Ectodermal cell (in vitro differentiated cells): Measurements from ENCODE around the gene PES1.
"Not testable (repeated sequence)": the region's sequence is repeated elsewhere in the genome, so short reads cannot be mapped to it uniquely, and the experiment has no call there.

Experiments used
- H3K27ac ChIP-seq: 2 replicates; pipeline ENCODE4 v1.7.0; 2013; ENCODE audit warnings: mild to moderate bottlenecking, low read depth, low read length; ENCODE audit not compliant: insufficient read depth, poor library complexity, severe bottlenecking
- H3K27me3 ChIP-seq: 2 replicates; pipeline ENCODE4 v1.7.0; 2013; ENCODE audit warnings: mild to moderate bottlenecking, low read length; ENCODE audit not compliant: insufficient read depth, control insufficient read depth, poor library complexity, severe bottlenecking
- H3K36me3 ChIP-seq: one replicate; pipeline ENCODE4 v1.7.0; 2013; ENCODE audit warnings: low read length; ENCODE audit not compliant: control insufficient read depth, insufficient read depth
- H3K4me1 ChIP-seq: one replicate; pipeline ENCODE4 v1.7.0; 2013; ENCODE audit warnings: low read length; ENCODE audit not compliant: control insufficient read depth, insufficient read depth
- H3K4me3 ChIP-seq: 2 replicates; pipeline ENCODE4 v1.7.0; 2013; ENCODE audit warnings: low read depth, low read length, control low read depth; ENCODE audit not compliant: insufficient read depth
- H3K9me3 ChIP-seq: 2 replicates; pipeline ENCODE4 v1.7.0; 2013; ENCODE audit warnings: mild to moderate bottlenecking, low read length, moderate library complexity; ENCODE audit not compliant: control insufficient read depth
- WGBS, 2 experiments: methylation state at CpG; one replicate each; pipeline ENCODE4 v1.1.7; 2013; ENCODE audit warnings: missing lambda C conversion rate in 2 of 2; 5-methylcytosine and 5-hydroxymethylcytosine counted together

Gene PES1

GRCh38 chr22:30567277-30567676, 24.4 kb downstream of the PES1 start:
- H3K27me3 ChIP-seq, H3K9me3 ChIP-seq, H3K27ac ChIP-seq, H3K36me3 ChIP-seq, H3K4me1 ChIP-seq, H3K4me3 ChIP-seq: not testable (repeated sequence)
- 97% methylated on average over 6 of the region's 6 CpGs for WGBS, 2 experiments

- H3K27me3 ChIP-seq, result no peaks in the 10 kb centered on the region
- 87 to 88% methylated on average over 7 of the region's 7 CpGs for WGBS, 2 experiments
- no peaks in the 10 kb centered on the region for H3K4me1 ChIP-seq
- H3K4me3 ChIP-seq, result no peak overlapping the region
- no peaks in the 10 kb centered on the region for H3K9me3 ChIP-seq
- H3K27ac ChIP-seq, result no peak overlapping the region
- no peaks in the 10 kb centered on the region for H3K36me3 ChIP-seq
These were observed 25.6 kb downstream of the PES1 start for GRCh38 chr22:30566125-30566524.

- Histone ChIP-seq H3K27me3 (no peaks in the 10 kb centered on the region), H3K9me3 (no peaks in the 10 kb centered on the region), H3K36me3 (no peaks in the 10 kb centered on the region), H3K4me1 (no peaks in the 10 kb centered on the region), H3K27ac (no peak overlapping the region), H3K4me3 (no peak overlapping the region)
- 85 to 92% methylated on average over 4 of the region's 4 CpGs for WGBS, 2 experiments
These were observed 26.4 kb downstream of the PES1 start for GRCh38 chr22:30565341-30565740.

GRCh38 chr22:30564761-30565119, 27.0 kb downstream of the PES1 start:
- no peaks in the 10 kb centered on the region for H3K4me1 ChIP-seq
- H3K36me3 ChIP-seq, result no peaks in the 10 kb centered on the region
- H3K4me3 ChIP-seq, result no peak overlapping the region
- no peak overlapping the region for H3K27ac ChIP-seq
- no peaks in the 10 kb centered on the region for H3K27me3 ChIP-seq
- 42% methylated on average over 3 of the region's 3 CpGs for WGBS, 2 experiments
- H3K9me3 ChIP-seq, result no peaks in the 10 kb centered on the region

GRCh38 chr22:30564045-30564760, 27.5 kb downstream of the PES1 start:
- Histone ChIP-seq H3K27me3 (no peaks in the 10 kb centered on the region), H3K4me3 (no peak overlapping the region), H3K27ac (no peak overlapping the region), H3K36me3 (no peaks in the 10 kb centered on the region), H3K9me3 (no peaks in the 10 kb centered on the region), H3K4me1 (no peaks in the 10 kb centered on the region)
- WGBS, 2 experiments, result 93 to 94% methylated on average over 8 of the region's 8 CpGs

- 93 to 94% methylated on average over 6 of the region's 6 CpGs for WGBS, 2 experiments
- Histone ChIP-seq H3K27ac (no peak overlapping the region), H3K4me1 (no peaks in the 10 kb centered on the region), H3K9me3 (no peaks in the 10 kb centered on the region), H3K27me3 (no peaks in the 10 kb centered on the region), H3K36me3 (no peaks in the 10 kb centered on the region), H3K4me3 (no peak overlapping the region)
These were observed 29.3 kb downstream of the PES1 start for GRCh38 chr22:30562366-30562765.

- WGBS, 2 experiments, result 70% methylated on average over 10 of the region's 10 CpGs
- Histone ChIP-seq H3K36me3 (no peaks in the 10 kb centered on the region), H3K4me3 (no peak overlapping the region), H3K27me3 (no peaks in the 10 kb centered on the region), H3K4me1 (no peaks in the 10 kb centered on the region), H3K27ac (no peak overlapping the region), H3K9me3 (no peaks in the 10 kb centered on the region)
These were observed 30.1 kb downstream of the PES1 start for GRCh38 chr22:30561402-30562189.

- H3K27ac ChIP-seq, H3K4me3 ChIP-seq, H3K27me3 ChIP-seq, H3K36me3 ChIP-seq, H3K4me1 ChIP-seq, H3K9me3 ChIP-seq: not testable (repeated sequence)
- 82 to 86% methylated on average over 11 of the region's 11 CpGs for WGBS, 2 experiments
These were observed 31.0 kb downstream of the PES1 start for GRCh38 chr22:30560643-30561202.

GRCh38 chr22:30559889-30560288, 31.8 kb downstream of the PES1 start:
- H3K27me3 ChIP-seq, result no peaks in the 10 kb centered on the region
- no peak overlapping the region for H3K4me3 ChIP-seq
- no peaks in the 10 kb centered on the region for H3K4me1 ChIP-seq
- 95 to 97% methylated on average over 5 to 6 of the region's 6 CpGs for WGBS, 2 experiments
- H3K27ac ChIP-seq, result no peak overlapping the region
- H3K36me3 ChIP-seq, result no peaks in the 10 kb centered on the region
- no peaks in the 10 kb centered on the region for H3K9me3 ChIP-seq

- Histone ChIP-seq H3K4me3 (no peak overlapping the region), H3K9me3 (no peaks in the 10 kb centered on the region), H3K27ac (no peak overlapping the region), H3K36me3 (no peaks in the 10 kb centered on the region), H3K27me3 (no peaks in the 10 kb centered on the region), H3K4me1 (no peaks in the 10 kb centered on the region)
- WGBS, 2 experiments, result 84% methylated on average over 8 of the region's 8 CpGs
These were observed 34.5 kb downstream of the PES1 start for GRCh38 chr22:30557243-30557642.
